GM18519 (cell line): ENCODE data around the gene HOMER2.

Experiments
- ATAC-seq: cut with Tn5 transposase; IDR thresholded peaks from one replicate; pipeline ENCODE4 v1.9.1; 2021; ENCODE audit warnings: mild to moderate bottlenecking, moderate library complexity; ENCODE audit not compliant: unreplicated experiment, low FRiP score

The HOMER2 gene

DNA sequence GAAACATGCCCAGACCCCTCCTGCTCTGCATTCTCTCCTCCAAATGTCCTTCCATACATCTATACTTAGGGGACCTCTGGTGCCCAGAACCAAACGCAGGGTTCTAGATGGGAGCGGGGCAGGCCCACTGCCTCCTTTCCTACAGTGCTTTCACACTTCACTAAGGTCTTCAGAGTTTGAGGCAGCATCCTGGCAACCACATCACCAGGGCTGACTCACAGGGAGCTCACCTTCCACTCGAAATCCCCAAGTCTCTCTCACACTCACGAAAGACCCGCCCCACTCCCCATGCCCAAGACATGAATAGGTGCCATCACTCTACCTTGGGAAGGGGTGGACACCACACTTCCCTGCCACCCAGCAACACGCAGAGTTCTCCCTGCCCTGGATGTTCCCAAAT lies 18.9 kb downstream of the HOMER2 start:
- no peak for ATAC-seq

DNA sequence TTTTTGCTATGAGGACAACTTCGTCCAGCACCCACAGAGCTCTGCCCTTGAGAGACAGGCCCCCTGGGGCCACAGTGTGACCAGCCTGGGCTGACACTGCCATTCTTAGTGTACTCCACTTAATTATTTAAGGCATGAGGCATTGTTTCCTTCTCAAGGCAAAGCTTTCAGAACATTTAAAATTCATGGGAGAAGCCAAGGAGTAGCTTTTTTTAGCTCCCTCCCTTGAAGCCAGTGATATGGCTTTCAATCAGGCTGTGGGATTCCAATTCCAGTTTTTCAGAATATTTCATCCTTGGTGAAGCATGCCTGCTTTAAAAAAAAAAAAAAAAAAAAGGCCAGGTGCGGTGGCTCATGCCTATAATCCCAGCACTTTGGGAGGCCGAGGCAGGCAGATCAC lies 21.3 kb downstream of the HOMER2 start:
- ATAC-seq: no peak

DNA sequence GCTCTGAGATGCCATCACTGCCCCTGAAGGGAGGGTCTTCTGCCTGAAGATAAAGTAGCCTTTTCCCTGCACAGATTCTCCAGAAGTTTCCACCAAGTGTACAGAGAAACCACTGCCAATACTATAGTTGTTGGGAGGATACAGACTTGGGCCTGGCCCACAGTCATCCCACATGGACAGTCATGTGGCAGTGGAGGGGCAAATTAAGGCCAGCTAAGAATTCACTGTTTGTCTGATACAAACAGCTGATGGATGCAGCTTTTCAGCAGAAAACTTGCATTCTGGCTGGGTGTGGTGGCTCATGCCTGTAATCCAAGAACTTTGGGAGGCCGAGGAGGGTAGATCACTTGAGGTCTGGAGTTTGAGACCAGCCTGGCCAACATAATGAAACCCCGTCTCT lies 22.1 kb downstream of the HOMER2 start:
- no peak for ATAC-seq

DNA sequence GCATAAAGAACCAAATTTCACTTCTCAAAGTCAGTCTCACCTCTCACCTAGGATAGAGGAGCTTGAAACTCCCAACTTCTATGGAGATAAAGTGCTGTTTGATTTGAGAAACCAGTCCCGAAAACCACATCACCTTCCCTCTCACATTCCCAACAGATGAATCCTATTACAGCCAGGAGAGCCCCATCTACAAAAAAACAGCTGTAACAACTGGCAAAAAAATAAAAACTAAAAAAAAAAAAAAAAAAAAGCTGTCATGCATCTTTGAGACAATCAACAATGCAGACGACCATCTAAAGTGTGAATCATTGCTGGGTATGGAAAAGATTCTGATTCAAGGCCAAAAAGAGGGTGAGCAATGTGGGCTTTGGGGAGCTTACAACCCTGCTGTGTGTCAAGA lies 23.8 kb downstream of the HOMER2 start:
- no peak for ATAC-seq

DNA sequence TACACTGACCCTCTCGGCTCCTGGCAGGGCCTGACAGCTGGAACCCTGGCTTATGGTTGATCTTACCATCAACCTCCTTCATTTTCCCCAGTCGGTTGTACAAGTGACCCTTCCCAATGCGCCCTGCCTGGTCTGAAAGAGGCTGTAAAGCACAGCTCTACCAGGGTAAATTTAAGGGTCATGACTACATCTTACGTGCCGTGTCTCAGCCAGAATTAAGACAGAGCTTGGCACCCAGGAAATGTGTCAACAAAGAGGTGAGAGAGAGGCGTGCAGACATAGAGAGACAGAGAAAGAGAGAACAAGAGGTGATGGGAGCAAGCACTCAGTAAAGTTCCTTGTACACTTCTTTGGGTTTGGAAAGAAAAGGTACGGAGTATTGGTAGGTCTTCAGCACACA lies 28.8 kb downstream of the HOMER2 start:
- no peak for ATAC-seq

DNA sequence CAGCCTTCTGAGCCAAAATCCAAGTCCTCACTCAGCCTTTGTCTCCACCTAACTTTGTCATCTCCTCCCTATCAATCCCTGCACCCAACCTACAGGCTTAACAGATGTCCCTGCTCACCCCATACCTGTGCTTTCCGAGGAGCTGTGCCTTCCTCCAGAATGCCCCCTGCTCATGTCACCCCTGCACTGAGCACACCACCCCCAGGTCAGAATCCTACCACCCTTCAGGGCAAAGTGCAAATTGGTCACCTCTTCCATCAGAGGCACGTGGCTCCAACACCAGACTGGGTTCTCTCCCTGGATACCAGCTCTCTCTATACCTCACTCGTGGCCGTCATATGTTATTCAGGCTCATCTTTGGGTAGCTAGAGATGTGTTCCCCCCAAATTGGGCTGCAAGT lies 29.8 kb downstream of the HOMER2 start:
- ATAC-seq: no peak

DNA sequence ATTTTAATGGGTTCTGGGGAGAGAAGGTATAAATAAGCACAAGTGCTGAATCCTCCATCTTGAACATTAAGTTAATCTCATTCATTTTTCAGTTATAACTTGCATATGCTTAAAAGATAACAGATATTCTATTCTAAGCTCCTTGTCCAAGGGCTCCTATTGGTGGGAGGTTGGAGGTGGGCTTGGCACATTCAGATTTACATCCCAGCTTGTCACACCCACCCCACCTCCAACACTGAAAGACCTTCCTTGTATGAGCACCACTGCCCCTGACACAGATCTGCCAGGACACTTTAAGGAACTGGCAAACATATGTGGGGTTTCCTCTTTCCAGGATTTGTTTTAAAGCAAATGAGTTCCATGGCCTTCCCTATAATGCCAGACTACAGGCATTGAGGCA lies 30.6 kb downstream of the HOMER2 start:
- no peak for ATAC-seq

DNA sequence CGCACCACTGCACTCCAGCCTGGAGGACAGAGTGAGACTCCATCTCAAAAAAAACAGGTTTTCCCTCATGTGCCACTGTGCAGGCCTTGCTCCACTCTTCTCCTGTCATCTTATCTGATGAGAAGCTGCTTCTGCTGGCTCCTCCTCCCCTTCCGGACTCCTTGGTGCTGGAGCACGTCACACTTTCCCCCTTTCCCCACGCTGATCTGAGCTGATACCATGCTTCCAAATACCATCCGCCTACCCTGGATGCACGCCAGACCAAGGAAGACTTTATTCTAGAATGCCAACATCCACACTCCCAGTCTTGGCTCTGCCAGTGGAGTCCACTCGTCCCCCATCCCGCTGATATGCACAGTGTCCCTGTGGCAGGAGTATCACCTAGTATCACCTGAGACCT lies 31.3 kb downstream of the HOMER2 start:
- no peak for ATAC-seq

DNA sequence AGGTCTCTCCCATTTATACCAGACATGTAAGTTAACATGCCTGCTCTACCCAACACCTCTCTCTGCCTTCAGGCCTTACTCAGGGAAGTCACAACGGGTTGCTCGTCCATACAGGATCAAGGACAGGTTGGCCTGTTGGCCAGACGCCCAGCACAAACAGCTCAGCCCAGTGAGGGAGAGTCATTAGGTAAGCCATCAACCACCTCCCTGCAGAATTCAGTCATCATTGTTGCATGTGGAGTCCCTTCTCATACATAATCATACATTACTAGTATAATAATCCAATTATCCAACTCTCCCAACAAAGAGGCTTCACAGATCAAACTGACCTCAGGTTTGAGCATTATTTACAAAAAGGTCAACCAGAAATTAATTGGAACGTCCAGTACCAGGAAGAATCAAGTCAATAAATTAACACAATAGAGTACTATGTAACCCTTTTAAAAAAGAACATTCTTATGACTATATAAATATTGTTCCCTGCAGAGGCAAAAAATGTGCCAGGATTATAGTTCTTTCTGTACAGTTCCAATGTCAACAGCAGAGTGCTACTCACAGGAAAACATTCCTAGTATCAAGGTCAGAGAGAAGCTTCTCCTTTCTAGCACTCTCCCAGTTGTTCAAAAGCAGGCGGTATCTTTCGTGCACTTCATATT lies 33.2 kb downstream of the HOMER2 start:
- no peak for ATAC-seq

DNA sequence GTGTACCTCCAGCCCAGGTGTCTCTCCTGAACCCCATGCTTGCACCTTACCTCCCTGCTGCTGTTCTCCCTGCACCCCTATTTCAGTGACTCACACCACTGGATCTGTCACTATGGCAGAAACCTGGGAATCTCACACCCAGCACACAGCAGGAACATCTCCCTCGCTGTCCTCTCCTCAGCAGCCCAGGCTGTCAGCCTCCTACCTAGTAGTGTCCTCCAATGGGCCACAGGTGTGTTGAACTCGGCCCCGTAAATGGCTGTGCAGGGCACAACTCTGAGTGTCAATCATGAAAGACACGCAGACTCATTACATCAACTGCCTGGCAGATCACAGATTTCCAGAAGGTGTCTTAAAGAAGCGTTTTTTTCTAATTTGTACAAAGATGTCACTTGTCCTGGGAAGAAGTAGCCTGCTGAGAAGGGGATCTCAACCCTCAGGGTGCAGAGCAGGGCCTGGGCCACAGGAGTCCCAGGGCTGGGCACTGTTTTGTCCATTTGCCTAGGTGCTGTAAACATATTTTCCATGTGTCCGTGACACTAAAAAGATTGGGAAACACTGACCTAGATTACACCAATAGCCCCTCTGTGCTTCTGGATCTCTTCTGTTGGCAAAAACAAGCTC lies 33.8 kb downstream of the HOMER2 start:
- ATAC-seq: no peak

DNA sequence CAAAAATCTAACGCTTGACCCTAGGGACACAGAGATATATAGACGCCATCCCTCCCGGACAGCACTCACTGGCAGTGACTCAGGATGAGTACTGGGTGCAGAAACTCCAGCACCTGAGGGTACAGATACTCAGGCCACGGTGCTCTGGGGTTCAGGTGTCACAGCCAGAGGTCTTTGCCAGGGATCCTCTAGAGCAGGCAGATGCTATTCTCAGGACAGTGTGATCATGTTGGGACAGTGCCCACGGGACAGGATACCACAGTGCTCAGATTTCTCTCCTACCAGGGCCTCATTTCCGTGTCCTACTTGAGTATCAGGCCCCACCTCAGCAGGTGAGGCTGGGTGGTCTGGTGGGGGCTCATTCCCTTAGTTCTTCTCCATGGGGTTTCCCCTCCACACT lies 34.4 kb downstream of the HOMER2 start:
- ATAC-seq: no peak

DNA sequence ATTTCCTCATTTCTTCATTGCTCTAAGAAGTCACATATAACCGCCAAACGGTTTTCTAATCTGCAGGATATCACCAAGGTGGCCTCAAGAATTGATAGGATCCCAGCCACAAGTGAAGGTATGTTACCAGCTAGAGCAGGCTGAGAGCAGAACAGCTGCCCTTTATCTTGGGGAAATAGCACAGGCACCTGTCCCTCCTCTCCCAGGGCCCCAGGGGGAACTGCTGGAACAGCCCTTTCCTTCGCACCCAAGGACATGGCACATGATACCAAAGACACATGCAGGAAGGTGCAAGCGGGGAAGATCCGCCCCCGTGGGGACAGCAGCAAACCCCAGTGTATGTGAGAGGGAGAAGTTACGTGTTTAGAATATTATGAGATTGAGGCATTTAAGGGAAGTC lies 35.3 kb downstream of the HOMER2 start:
- ATAC-seq: no peak

DNA sequence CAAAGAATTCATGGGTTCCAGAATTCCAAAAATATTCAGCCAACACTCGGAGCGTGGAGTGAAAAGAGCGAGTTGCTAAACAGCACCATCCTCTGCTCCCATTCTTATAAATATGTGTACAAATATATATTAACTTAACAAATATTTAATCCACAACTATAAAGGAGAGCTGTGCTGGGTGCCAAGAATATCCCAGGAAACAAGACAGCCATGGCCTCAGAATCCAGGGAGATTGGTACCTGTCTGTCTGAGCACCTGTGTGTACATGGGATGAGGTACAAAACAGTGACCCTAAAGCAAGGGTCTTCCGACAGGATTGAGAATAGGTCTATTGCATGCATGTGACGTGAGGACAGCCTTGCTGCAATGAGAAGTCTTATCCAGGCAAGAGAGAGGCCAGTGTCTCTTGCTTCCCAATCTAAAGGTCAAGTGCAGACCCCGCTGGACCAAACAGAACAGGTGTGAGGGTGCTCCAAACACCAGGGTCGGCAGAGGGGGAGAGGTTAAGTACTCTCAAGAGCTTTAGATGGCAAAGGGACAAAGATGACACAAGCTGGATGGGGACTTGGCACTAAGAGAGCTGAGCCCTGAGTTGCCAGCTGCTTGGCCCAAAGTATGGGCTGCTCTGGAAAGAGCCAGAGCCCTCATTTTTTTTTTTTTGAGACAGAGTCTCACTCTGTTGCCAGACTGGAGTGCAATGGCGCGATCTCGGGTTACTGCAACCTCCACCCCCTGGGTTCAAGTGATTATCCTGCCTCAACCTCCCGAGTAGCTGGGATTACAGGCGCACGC lies 36.2 kb downstream of the HOMER2 start:
- ATAC-seq: no peak

DNA sequence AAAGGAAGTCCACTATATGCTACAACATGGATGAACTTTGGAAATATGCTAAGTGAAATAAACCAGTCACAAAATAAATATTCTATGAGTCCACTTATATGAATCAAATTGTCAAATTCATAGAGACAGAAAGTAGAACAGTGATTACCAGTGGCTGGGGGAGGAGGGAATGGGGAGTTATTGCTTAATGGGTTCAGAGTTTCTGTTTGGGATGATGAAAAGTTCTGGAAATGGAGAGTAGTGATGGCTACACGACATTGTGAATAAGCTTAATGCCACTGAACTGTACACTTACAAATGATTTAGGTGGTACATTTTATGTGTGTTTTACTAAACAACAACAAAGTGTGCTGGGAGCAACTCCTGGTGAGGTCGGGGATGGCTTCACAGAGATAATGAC lies 38.1 kb downstream of the HOMER2 start:
- no peak for ATAC-seq

DNA sequence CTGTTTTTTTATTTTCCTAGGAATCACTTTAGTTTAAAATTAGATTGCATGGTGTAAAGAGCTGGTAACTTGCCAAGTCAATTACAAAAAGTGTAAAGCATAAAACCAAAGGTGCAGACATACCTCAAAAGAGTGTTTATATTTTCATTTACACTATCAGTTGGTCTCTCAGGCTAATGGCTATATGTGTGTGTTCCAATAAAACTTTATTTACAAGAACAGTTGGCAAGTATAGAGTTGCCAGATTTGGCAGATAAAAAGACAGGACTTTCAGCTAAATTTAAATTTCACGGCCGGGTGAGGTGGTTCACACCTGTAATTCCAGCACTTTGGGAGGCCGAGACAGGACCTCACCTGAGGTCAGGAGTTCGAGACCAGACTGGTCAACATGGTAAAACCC lies 41.1 kb downstream of the HOMER2 start:
- no peak for ATAC-seq

DNA sequence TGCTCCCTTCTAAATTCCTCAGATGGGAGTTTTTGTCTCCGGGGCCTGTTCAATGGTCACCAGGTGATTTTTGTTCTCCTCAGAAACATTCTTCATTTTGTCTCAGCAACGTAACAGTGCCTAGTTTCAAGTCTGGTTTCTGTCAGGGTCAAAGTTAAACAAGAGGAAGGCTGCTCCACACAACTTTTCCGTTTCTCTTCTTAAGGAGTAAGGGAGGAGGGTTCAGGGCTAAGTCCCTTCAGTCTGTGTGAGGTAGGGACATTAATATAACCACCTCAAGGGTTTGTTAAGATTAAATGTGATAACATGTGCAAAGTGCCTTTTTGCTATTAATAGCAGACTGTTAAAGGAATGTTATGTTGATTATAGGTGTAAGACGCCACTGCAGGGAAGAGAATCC lies 41.8 kb downstream of the HOMER2 start:
- ATAC-seq: no peak

DNA sequence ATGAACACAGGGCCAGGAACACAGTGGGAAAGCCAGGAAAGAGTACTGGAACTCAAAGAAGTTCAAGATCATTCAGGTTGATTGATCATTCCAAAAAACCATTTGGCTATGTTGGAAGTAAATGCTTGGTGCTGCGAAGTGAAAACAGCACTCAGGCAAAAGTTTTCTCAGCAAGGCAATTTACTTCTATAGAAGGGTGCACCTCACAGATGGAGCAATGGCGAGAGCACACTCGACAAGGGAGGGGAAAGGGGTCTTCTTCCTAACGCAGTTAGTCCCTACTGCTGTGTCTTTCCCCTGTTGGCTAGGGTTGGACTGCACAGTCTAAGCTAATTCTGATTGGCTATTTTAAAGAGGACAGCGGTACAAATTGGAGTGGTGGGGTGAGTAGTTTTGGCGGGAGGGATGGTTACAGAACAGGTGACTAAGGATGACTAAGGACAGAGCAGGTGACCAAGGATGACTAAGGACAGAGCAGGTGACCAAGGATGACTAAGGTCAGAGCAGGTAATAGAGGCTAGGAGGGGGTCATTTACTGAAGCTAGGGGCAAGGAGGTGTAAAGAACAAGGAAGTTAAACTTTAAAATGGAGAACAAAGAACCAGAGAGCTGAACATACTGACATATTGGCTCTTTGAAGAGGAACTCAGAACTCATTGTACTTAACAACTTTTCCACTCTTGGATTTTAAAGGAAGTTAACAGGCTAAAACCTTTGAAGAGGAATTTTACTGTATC lies 43.3 kb downstream of the HOMER2 start:
- ATAC-seq: no peak

DNA sequence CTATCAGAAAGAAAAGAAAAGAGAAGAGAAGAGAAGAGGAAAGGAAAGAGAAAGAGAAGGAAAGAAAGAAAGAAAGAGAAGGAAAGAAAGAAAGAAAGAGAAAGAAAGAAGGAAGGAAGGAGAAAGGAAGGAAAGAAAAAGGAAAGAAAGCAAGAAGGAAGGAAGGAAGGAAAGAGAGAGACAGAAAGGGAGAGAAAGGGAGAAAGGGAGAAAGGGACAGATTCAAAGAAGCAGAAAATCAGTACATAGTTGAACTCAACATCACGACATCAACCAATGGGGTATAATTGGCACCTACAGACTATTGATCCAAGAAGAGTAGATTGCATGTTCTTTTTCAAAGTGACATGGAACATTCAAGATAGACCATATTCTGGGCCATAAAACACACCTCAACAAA lies 45.2 kb downstream of the HOMER2 start:
- no peak for ATAC-seq

DNA sequence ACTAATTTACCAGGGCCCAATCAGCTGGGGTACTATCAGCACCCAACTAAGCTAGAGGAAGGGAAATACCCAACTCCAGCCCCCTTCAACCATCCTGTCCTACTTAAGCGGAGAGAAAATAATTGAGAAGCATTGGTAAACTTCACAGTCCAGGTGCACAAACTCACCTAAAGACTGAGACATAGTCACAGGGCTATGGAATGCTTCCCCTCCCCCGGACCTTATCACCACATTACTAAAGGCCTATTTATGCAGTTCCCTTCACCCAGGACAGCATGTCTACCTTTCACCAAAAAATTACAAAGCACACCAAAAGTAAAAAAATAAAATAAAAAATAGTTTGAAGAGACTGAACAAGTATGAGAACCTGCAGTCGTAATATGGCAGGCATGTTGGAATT lies 47.9 kb downstream of the HOMER2 start:
- ATAC-seq: no peak

DNA sequence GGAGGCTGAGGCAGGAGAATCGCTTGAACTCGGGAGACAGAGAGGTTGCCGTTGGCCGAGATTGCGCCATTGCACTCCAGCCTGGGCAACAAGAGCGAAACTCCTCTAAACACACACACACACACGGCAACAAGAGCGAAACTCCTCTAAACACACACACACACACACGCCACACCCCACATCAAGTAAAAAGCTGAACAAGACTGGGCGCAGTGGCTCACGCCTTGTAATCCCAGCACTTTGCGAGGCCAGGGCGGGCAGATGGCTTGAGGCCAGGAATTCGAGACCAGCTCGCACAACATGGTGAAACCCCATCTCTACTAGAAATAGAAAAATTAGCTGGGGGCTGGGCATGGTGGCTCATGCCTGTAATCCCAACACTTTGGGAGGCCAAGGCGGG lies 49.0 kb downstream of the HOMER2 start:
- ATAC-seq: no peak

DNA sequence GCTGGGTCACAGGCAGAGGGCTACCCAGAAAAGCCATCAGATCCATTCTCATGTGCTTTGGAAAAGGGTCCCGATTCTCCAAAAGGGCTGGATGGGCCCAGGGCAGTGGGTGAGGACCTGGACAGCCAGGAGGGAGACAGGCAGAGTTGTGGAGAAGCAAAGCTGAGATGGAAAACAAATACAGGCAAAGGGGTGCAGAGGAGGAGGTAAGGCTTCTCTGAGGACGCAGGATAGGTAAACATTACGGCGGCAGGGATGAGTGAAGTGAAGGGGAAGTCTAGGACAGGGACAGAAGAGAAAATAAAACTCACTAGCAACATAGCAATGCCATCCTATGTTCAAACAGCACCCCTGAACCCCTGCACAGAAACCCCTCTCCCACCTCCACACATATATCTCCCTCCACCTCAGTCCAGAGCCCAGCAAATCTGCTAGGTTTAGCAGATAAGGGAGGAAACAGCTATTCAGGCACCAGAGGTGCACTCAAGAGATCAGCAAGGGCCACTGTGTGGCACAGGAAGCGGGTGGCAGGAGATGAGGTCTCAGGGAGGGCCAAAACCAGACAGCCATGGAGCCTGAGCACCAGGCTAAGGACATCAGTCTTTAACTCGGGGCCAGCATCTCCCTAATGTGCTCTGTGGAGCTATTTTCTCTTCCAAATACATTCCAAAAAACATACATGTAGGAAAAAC lies 51.3 kb downstream of the HOMER2 start:
- no peak for ATAC-seq
